BJ (cell line): Measurements from ENCODE around the gene SLC6A6. TPM values are rescaled to one million over a fixed set of nuclear protein-coding genes. Genes with fewer than 3 reads are reported as not detected.

Source experiments
- CTCF ChIA-PET: fragments of 350-600 bp; formaldehyde crosslinking; extraction: SDS; loops from one replicate; lab custom pipeline; 2021; ENCODE audit warnings: antibody characterized with exemption, inconsistent platforms; lab: Yijun Ruan, JAX
- POLR2A ChIA-PET: fragments of 300-600 bp; sonication (Branson Sonifier 250); formaldehyde crosslinking; extraction: SDS; loops from one replicate; lab custom pipeline; 2021; ENCODE audit warnings: antibody characterized with exemption; lab: Charles Lee
- DNase-seq: peaks from one replicate; pipeline ENCODE4 v3.0.0-alpha.2; 2011; ENCODE audit warnings: low read depth
- H3K27me3 ChIP-seq: 2 replicates; pipeline ENCODE4 v1.6.0; 2011; ENCODE audit warnings: low read length; ENCODE audit not compliant: control insufficient read depth, insufficient read depth
- H3K36me3 ChIP-seq: 2 replicates; pipeline ENCODE4 v1.5.1; 2011; ENCODE audit warnings: low read length; ENCODE audit not compliant: control insufficient read depth, insufficient read depth
- H3K4me3 ChIP-seq: 2 replicates; pipeline ENCODE4 v1.5.1; 2011; ENCODE audit warnings: low read depth, mild to moderate bottlenecking, control low read depth, low read length
- polyA plus RNA-seq: library from polyadenylated mRNA; depleted of rRNA; stranded (reverse); fragments of >200 nt; gene quantifications from 2 replicates; pipeline ENCODE4 v1.2.3, GENCODE V29; 2011
- TF ChIP-seq, protein P1 (sequence below): IDR thresholded peaks from 2 replicates; pipeline ENCODE4 v1.5.1; 2011; ENCODE audit warnings: low read depth, mild to moderate bottlenecking, control low read depth, inconsistent platforms, low read length, moderate library complexity; ENCODE audit not compliant: insufficient read depth

The SLC6A6 gene
- polyA plus RNA-seq, 1 experiment: 114 TPM

DNA sequence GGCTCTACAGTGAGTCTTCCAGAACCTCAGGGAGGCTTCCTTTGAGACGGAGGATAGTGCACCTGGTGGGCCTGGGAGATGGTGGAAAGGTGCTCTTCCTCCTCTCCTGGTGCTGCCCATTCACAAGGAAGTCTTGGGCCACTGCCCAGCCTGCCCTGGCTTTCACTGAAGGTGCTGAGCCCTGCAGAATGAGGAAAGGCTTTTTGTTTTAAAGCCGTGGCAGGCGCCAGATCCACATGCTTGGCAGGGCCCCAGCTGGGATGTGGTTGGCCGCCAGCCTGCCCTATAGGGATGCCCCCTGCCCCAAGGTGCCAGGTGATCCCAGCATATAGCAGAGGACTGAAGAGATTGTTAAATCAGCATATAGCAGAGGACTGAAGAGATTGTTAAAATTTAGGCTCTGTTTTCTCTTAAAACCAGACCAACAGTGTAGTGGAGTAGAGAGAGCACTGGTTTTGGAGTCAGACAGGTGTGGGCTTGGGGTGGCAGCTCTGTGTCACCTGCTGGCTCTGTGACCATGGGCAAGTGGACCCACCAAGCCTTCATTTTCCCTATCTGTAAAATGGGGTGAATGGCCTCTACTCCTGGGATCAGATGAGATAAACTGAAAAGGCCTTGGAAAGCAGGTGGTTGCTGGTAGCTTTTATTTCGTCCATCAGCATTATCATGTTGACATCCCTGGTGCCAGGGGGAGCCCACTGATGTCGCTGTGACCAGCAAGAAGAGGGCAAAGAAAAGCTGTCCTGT is 53.3 kb downstream of the SLC6A6 start:
- DNase-seq: no peak
- ChIA-PET POLR2A (no interaction called here), CTCF (interaction anchor here (1.0 to 1.4 kb wide), 3 partner anchors 12 to 252 kb away, joined by 4 to 6 read pairs (median 5); no protein-coding TSS in a partner anchor)
- no peaks in the 10 kb centered on the region for H3K27me3 ChIP-seq
- peaks cover 41% of the 10 kb centered on the region for H3K36me3 ChIP-seq
- TF ChIP-seq, protein P1, sequence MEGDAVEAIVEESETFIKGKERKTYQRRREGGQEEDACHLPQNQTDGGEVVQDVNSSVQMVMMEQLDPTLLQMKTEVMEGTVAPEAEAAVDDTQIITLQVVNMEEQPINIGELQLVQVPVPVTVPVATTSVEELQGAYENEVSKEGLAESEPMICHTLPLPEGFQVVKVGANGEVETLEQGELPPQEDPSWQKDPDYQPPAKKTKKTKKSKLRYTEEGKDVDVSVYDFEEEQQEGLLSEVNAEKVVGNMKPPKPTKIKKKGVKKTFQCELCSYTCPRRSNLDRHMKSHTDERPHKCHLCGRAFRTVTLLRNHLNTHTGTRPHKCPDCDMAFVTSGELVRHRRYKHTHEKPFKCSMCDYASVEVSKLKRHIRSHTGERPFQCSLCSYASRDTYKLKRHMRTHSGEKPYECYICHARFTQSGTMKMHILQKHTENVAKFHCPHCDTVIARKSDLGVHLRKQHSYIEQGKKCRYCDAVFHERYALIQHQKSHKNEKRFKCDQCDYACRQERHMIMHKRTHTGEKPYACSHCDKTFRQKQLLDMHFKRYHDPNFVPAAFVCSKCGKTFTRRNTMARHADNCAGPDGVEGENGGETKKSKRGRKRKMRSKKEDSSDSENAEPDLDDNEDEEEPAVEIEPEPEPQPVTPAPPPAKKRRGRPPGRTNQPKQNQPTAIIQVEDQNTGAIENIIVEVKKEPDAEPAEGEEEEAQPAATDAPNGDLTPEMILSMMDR: no peak
- H3K4me3 ChIP-seq: no peak overlapping the region

DNA sequence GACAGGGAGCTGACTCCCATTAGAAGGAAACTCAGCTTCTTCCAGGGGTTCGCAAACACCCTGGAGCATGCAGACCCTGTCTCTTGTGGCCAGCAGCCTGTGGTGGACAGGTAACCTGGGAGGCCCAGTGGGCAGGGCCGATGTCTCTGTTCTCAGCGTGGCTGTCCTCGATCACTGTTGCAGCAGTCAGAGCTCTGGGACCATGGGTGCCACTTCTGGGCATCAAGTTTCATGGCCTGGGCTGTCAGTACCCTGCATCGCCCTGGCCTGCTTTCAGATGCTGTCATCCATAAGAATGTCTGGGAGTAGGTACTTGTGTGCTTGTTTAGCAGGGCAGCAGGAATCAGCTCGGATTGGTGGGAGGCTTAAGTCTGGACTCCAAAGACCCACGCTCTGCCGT is 54.4 kb downstream of the SLC6A6 start:
- CTCF ChIA-PET: interaction anchor here (1.3 to 2.7 kb wide), 4 partner anchors 11 to 253 kb away, joined by 3 to 10 read pairs (median 6); no protein-coding TSS in a partner anchor
- Histone ChIP-seq H3K4me3 (no peak overlapping the region), H3K27me3 (no peaks in the 10 kb centered on the region), H3K36me3 (peaks cover 42% of the 10 kb centered on the region)
- TF ChIP-seq, protein P1: no peak
- no peak for DNase-seq
- POLR2A ChIA-PET: no interaction called here

DNA sequence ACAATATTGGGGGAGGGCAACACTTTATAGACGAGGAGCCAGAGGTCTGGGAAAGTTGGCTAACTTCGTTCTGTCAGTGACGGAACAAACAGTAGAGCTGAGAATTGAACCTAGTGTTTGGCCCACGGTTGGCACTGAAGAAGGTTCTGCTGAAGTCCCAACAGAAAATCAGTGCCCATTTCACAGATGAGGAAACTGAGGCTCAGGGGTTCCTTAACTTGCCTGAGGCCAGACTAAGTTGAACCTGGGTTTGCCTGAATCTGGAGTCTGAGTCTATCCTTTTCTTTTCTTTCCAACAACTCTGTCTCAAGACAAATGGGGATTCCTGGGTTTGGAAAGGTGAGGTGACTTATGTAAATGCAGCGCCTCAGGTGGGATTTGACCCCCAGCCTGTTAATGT is 55.1 kb downstream of the SLC6A6 start:
- CTCF ChIA-PET: interaction anchor here (1.4 to 2.7 kb wide), 4 partner anchors 11 to 254 kb away, joined by 3 to 11 read pairs (median 8); no protein-coding TSS in a partner anchor
- no peak overlapping the region for H3K4me3 ChIP-seq
- TF ChIP-seq, protein P1: no peak
- POLR2A ChIA-PET: no interaction called here
- no peaks in the 10 kb centered on the region for H3K27me3 ChIP-seq
- H3K36me3 ChIP-seq: peaks cover 47% of the 10 kb centered on the region
- DNase-seq: no peak

DNA sequence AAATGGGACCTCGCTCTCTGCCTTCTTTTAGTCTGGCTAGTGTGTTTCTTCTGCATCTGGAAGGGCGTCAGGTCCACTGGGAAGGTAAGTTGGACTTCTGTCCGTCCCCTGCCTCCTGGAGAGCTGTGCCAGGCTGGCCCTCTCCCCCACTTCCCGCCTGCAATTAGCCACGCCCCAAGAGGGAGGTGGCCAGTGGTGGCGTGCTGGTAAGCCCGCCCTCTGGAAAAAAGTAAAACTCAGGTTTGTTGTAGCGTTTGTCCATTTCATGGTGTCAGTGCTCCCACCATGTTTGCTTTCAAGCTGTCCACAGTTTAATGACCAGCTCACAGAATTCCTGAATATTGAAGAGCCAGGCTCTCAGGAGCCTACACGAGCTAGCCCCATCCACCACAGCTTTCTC is 55.6 kb downstream of the SLC6A6 start:
- TF ChIP-seq, protein P1: no peak
- Histone ChIP-seq H3K4me3 (no peak overlapping the region), H3K27me3 (no peaks in the 10 kb centered on the region), H3K36me3 (peaks cover 52% of the 10 kb centered on the region)
- ChIA-PET CTCF (interaction anchor here (1.4 to 7.2 kb wide), 4 partner anchors 10 to 254 kb away, joined by 3 to 62 read pairs (median 10); no protein-coding TSS in a partner anchor), POLR2A (no interaction called here)
- no peak for DNase-seq

DNA sequence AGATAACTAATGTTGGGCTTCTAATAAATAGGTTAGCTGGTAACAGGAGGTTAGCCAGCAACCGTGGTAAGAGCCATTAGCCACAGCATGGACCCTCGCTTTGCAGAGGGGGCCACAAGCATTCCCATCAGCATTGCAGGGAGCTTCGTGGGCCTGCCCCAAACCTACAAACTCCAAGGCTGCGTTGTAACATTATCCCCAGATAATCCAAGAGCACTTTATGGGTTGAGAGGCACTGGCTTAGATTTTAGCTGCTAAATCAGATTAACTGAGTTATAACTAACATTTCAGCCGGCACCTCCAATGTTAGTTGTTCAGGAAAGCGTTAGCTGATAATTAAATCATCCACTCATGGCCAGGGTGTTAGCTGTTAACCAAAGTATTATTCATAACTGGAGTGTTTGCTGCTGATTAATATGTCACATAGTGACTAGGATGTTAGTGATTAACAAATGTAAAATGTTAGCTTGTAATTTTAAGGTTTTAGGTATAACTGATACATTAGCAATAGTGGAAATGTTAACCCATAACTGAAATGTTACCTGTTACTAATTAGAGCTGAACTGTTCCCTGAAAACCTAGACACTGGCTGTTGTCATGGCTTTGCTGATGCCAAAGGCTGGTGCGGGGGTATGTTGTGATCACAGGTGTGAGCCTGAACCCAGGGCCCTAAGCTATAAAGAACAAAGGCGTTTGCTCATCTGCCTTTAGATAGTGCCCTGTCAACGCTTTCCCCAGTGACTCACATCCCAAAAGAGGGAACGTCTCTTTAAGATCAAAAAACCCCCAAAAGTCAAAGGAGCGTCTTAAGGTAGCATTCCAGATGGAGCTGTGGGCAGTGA is 56.2 kb downstream of the SLC6A6 start:
- POLR2A ChIA-PET: no interaction called here
- TF ChIP-seq, protein P1: no peak
- H3K27me3 ChIP-seq: no peaks in the 10 kb centered on the region
- H3K36me3 ChIP-seq: peaks cover 57% of the 10 kb centered on the region
- DNase-seq: no peak
- CTCF ChIA-PET: interaction anchor here (0.9 to 7.2 kb wide), 5 partner anchors 9 to 255 kb away, joined by 3 to 62 read pairs (median 10); no protein-coding TSS in a partner anchor
- H3K4me3 ChIP-seq: no peak overlapping the region
